AG04450 (cell line): ENCODE data around the gene ZC3H12A. TPM values are rescaled to one million over a fixed set of nuclear protein-coding genes. Genes with fewer than 3 reads are reported as not detected.

ENCODE experiments used
- CTCF ChIA-PET: fragments of 300-600, 350-600 bp; formaldehyde crosslinking; extraction: SDS; loops from one replicate; lab custom pipeline; 2022; ENCODE audit warnings: antibody characterized with exemption, inconsistent platforms; lab: Charles Lee
- POLR2A ChIA-PET: fragments of 350-600 bp; formaldehyde crosslinking; extraction: SDS; loops from one replicate; lab custom pipeline; 2021; ENCODE audit warnings: antibody characterized with exemption, inconsistent platforms; lab: Yijun Ruan, JAX
- DNase-seq: peaks from one replicate; pipeline ENCODE4 v3.0.0-alpha.2; 2011; ENCODE audit warnings: low read depth, low spot score
- H3K27ac ChIP-seq: one replicate; pipeline ENCODE4 v1.5.1; 2012; ENCODE audit warnings: low read depth, low read length, control low read depth
- H3K27me3 ChIP-seq: one replicate; pipeline ENCODE4 v1.6.0; 2012; ENCODE audit warnings: low read length; ENCODE audit not compliant: control insufficient read depth, insufficient read depth
- H3K4me3 ChIP-seq: 2 replicates; pipeline ENCODE4 v1.5.1; 2011; ENCODE audit warnings: mild to moderate bottlenecking, low read depth, low read length, control low read depth
- H3K9me3 ChIP-seq: 2 replicates; pipeline ENCODE4 v1.5.1; 2012; ENCODE audit warnings: low read length; ENCODE audit not compliant: control insufficient read depth, insufficient read depth
- CTCF ChIP-seq: IDR thresholded peaks from 2 replicates; pipeline ENCODE4 v1.5.1; 2011; ENCODE audit warnings: low read depth, low read length, control low read depth, inconsistent platforms
- polyA plus RNA-seq: library from polyadenylated mRNA; depleted of rRNA; stranded (reverse); fragments of >200 nt; gene quantifications from 2 replicates; pipeline ENCODE4 v1.2.3, GENCODE V29; 2011

The ZC3H12A gene
- polyA plus RNA-seq, 1 experiment, result 4.3 TPM

DNA sequence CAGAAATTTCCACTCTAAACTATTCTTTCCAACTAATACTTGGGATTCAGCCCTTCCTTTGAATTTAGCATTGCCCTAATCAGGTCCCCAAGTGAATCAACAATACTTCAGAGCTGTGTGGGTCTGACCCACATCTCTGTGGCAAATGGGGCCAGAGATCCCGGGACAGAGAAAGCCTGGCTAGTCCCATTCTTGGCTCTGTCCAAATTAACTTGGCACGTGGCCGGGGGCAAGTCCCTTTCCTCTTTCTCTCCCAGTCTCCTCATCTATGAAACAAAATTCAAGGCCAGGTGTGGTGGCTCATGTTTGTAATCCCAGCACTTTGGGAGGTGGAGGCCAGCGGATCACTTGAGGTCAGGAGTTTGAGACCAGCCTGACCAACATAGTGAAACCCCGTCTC, 6.3 kb upstream of the ZC3H12A start:
- no peak overlapping the region for H3K27ac ChIP-seq
- POLR2A ChIA-PET, result interaction anchor here (0.7 kb wide), 1 partner anchor 18 kb away, joined by 4 read pairs; no protein-coding TSS in a partner anchor
- CTCF ChIA-PET, result interaction anchor here (0.7 to 1.5 kb wide), 3 partner anchors 13 to 19 kb away, joined by 3 to 7 read pairs (median 4); no protein-coding TSS in a partner anchor

GRCh38 chr1:37469386-37469785, 5.0 kb upstream of the ZC3H12A start:
- Histone ChIP-seq H3K27ac (no peak overlapping the region), H3K4me3 (no peak overlapping the region), H3K9me3 (no peaks in the 10 kb centered on the region), H3K27me3 (no peaks in the 10 kb centered on the region)
- POLR2A ChIA-PET, result no interaction called here
- CTCF ChIA-PET, result interaction anchor here (0.7 to 3.3 kb wide), 4 partner anchors 15 to 25 kb away, joined by 3 to 16 read pairs (median 8); no protein-coding TSS in a partner anchor
- DNase-seq, result no peak
- TF ChIP-seq CTCF, result no peak

More for the DNA sequence above, 6.3 kb upstream of the ZC3H12A start:
- no peak overlapping the region for H3K4me3 ChIP-seq
- DNase-seq, result no peak
- no peaks in the 10 kb centered on the region for H3K27me3 ChIP-seq
- H3K9me3 ChIP-seq, result no peaks in the 10 kb centered on the region
- no peak for TF ChIP-seq CTCF

DNA sequence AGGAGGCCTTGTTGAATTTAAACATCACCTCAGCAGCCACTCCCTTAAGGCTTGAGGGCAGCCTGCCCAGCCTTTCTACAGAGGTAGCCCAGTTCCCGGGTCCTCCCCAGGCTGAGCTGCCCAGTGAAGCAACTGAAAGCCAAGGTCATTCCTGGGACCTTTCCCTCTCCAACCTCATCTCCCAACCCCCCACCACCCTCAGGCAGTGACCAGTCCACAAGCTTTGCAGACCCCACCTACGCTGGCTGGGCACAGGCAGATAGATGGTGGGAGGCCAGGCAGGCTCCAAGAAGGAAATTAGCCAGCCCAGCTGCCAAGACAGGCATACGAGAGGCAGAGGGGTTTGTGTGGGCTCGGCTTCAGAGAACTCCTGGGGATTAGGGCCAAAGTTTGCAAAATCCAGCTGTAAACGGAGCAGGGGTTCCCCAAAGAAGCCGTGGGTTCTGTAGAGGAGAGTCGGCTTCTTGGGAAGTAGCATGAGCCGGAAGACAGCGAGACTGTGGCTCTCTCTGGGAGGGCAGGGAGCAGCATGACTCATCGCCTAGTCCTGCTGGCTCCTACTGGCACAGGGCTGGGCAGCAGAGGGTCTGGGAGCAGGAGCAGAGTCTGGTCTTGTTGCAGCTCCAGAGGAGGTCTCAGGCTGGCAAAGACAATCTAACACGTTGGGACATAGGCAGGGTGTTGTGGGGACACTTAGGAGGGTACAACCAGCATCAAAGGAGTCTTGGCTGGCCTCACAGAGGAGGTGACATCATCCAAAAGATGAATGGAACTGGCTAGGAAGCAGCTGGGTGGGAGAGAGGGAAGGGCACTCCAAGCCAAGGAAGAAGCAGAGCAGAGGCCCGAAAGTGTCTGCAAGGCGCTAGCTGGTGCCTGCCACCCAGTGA, 2.8 kb upstream of the ZC3H12A start:
- peak overlapping the region; percentile 28 for H3K4me3 ChIP-seq
- ChIA-PET CTCF (interaction anchor here (0.6 to 3.3 kb wide), 4 partner anchors 15 to 43 kb away, joined by 3 to 21 read pairs (median 10); no protein-coding TSS in a partner anchor), POLR2A (interaction anchor here (0.5 to 2.0 kb wide), 3 partner anchors 14 to 20 kb away, joined by 5 to 6 read pairs (median 5); no protein-coding TSS in a partner anchor)
- H3K27ac ChIP-seq, result peak overlapping the region; percentile 88
- DNase-seq, result peak; percentile 67
- H3K27me3 ChIP-seq, result no peaks in the 10 kb centered on the region
- TF ChIP-seq CTCF, result no peak
- H3K9me3 ChIP-seq, result peaks cover 5% of the 10 kb centered on the region; the same call in 1 of the 2 replicates

DNA sequence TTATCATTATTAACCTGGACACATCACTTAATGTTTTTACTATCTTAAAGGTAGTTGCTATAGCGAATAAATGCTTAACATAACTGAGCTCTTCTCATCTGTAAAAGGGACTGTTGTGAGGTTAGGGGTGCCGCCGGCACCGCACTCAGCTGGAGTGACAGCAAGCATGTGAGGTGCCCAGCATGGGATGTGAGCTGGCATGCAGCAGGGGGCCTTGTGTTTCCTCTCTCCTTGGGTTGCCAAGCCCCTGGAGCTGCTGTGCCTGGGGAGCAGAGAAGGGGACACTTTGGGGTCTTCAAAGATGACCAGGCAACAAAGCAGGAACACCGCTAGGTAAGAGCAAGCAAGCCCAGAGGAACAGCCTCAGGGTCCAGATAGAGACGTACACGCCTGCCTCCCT, 2.1 kb upstream of the ZC3H12A start:
- no peak for DNase-seq
- Histone ChIP-seq H3K4me3 (no peak overlapping the region; the same call in 1 of the 2 replicates), H3K27ac (peak overlapping the region; percentile 88), H3K27me3 (no peaks in the 10 kb centered on the region), H3K9me3 (peaks cover 5% of the 10 kb centered on the region; the same call in 1 of the 2 replicates)
- TF ChIP-seq CTCF, result no peak
- ChIA-PET POLR2A (interaction anchor here (1.3 to 2.0 kb wide), 2 partner anchors 13 to 15 kb away, joined by 5 to 6 read pairs; no protein-coding TSS in a partner anchor), CTCF (interaction anchor here (1.0 to 3.3 kb wide), 3 partner anchors 15 to 43 kb away, joined by 3 to 21 read pairs (median 16); no protein-coding TSS in a partner anchor)
